ENCODE results near the gene ANKFN1.
"Not testable (repeated sequence)": the region's sequence is repeated elsewhere in the genome, so short reads cannot be mapped to it uniquely, and the experiment has no call there.

The ANKFN1 gene

DNA sequence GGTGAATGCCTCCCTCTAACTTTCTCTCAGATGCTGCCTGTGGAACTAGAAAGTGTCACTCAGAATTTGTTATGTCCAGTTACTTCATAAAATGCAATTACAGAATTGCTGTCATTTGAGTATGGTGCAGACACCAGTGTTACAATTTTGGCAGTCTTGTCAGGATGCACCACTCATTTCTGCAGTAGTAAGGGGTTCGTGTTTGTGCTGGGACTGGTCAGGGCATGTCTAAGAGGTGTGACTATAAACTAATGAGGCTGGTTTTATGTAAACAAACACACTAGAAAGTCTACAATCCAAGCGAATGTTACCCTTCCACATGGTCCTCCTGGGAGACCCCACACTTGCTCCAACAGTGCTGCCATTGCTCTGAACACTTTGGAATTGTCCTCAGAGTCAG is 206.2 kb downstream of the ANKFN1 start:
- DNase-seq = no peak

DNA sequence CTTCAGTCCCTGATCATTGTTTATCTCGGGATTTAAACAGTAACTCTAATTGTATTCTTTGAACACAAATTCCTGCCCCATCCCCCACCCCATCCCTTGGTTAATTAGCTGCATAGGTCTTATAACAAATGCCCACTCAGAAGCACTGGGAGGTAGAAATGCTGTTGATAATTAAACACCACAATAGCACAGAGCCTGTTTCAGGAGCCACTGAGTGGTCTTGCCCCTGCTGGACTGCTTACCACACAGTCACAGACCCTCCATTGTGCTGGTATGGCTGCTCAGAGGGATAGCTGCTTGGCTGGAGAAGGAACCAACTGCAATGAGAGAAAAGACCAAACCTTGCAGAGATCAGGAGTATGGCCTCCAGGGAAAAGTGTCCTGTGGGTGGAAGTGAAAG is 214.1 kb downstream of the ANKFN1 start:
- DNase-seq = no peak

DNA sequence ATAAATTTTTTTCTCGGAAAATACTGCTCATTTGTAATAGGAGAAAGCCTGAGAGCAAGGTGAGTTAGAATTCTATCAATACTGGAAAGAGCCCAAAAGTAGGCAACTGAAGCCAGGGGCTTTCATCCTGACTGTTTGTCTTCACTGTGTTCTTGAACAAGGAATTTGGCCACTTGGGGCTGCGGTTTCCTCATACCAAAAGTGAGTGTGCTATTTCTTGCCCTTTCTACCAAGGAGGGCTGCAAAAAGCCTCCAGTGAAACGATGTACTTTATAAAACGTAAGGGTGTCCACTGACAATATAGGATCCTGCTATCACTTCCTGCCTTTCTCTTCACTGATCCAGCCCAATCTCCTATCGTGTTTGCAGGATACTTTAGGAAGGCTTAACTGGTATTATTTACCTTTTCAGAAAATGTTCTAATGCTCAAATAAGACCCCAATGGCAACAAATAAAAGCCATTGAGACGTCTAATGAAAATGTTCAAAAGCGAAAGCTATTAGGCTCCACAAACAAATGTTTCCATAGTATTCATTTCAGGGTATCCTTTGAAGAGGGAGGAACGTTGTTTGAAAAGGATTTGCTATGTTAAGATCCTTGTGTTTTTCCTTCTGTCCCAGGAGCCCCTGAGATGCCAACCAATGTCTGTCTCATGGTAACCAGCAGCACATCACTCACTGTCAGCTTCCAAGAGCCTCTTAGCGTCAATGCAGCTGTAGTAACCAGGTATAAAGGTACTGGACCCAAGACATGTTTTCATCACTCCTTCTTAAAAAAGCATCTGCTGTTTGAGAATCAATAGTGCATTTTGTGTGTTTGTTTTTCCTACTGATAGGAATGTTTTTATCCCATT is 220.9 kb downstream of the ANKFN1 start:
- no peak for DNase-seq

DNA sequence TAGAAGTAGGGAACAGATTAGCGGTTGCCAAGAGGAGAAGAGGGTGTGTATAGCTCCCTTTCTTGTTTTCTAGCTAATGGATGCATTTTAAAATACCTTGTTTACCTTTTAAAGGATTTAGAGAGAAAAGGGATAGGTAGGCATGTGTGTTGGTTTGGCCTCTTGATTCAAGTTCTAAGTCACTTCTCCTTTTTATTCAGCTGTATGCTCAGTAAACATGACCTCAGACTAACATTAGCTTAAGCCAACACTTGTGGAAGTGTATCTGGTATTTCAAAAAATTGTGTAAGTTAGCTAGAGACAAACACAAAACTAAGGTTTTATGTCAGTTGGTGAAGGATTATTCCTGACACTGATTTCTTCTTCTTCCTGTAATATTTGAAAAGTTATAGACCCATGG is 236.1 kb downstream of the ANKFN1 start:
- no peak for DNase-seq

DNA sequence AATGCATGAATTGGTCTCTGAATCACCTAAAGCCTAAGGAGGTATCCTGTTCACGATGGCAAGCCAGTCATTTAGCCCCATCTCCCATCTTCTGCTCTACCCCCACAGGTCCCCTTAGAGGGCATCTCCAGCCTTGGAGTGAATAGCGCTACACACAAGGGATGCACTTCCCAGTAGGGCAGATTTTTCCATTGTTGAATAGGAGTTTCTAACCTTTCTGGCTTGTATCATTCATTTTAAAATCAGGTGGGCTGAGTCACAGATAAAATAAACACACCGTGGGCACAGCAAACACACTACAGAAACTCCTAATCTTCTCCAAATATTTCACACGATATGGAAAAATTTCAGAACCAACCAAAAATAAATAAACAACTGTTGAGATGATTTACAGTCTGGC is 239.0 kb downstream of the ANKFN1 start:
- DNase-seq = no peak

DNA sequence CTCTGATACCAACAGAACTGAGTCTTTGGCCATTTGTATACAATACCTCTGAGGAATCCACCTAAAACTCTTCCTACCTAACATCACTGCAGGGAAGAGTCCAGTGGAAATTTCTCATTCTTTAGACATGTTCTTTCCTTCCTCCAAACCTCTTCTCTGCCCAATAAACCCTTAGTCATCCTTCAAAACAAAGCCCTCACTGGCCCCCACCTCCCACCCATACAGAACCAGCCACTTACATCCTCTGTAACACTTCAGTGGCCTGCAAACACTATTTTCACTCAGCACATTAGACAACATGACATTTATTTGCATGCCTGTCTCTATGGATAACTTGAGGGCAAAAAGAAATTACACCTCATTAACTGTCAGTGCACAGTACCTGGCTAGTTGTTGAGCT is 239.9 kb downstream of the ANKFN1 start:
- DNase-seq = no peak

DNA sequence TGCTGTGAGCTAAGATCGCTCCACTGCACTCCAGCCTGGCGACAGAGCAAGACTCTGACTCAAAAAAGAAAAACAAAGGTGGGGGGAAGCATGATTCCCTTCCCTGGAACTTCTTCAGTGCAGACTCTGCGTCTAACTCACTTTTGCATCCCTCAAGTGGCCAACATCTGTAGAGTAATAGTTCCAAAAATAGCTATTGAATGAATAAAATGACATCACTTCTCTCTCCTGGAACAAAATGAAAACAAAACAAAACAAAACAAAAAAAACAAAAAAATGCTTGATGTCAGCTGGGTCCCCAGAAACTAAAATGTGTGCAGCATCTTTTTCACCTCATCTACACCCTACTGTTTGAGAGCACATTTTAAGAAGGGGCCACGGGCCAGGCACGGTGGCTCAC is 242.5 kb downstream of the ANKFN1 start:
- no peak for DNase-seq

DNA sequence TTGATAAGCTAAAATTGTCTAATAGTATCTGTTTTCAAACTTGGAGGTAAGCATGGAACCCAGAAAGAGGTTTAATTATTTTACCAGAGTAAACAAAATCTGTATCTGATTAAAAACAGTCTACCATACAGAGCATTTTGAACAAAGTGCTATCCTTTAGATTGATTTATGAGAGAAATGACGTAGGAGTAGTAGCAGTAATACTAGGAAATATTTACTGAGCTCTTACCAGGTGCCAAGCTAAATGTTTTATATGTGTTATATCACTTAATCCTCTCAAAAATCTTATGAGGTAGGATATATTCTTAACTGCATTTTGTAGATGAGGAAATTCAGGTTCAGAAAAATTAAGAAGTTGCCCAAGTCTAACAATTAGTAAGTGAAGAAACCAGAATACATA is 253.8 kb downstream of the ANKFN1 start:
- DNase-seq = no peak

DNA sequence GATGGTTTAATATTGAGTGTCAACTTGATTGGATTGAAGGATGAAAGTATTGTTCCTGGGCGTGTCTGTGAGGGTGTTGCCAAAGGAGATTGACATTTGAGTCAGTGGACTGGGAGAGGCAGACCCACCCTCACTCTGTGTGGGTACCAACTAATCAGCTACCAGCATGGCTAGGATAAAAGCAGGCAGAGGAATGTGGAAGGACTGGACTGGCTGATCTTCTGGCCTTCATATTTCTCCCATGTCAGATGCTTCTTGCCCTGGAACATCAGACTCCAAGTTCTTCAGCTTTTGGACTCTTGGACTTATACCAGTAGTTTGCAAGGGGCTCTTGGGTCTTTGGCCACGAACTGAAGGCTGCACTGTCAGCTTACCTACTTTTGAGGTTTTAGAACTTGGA is 259.1 kb downstream of the ANKFN1 start:
- not testable (repeated sequence) for DNase-seq

DNA sequence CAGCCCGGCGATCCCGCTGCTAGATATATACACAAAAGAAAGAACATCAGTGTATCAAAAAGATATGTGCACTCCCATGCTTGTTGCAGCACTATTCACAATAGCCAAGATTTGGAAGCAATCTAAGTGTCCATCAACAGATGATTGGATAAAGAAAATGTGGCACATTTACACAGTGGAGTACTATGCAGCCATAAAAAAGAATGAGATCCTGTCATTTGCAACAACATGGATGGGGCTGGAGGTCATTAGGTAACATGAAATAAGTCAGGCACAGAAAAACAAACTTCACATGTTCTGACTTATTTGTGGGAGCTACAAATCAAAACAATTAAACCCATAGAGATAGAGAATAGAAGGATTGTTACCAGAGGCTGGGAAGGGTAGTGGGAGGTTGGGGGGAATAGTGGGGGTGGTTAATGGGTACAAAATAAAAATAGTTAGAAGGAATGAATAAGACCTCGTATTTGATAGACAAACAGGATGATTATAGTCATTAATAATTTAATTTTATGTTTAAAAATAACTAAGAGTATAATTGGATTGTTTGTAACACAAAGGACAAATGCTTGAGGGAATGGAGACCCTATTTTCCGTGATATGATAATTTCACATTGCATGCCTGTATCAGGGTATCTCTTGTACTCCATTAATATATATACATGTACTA is 263.5 kb downstream of the ANKFN1 start:
- no peak for DNase-seq

DNA sequence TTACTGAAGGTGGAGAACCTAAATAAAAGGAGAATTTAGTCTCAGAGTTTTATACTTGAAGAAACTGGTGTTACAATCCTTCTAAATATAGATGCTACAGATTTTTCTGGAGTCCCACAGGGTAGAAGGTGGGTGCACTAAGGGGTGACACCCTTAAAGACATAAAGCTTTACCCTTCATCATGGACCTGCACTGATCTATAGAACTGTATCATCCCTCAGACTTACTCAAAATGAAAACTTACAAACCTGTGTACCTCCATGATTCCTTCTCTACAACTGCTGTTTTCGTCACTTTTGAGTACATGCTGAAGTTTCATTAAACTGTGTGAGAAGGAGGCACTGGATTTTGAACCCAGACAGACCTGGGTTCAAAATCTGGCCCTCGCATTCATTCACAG is 270.7 kb downstream of the ANKFN1 start:
- no peak for DNase-seq

DNA sequence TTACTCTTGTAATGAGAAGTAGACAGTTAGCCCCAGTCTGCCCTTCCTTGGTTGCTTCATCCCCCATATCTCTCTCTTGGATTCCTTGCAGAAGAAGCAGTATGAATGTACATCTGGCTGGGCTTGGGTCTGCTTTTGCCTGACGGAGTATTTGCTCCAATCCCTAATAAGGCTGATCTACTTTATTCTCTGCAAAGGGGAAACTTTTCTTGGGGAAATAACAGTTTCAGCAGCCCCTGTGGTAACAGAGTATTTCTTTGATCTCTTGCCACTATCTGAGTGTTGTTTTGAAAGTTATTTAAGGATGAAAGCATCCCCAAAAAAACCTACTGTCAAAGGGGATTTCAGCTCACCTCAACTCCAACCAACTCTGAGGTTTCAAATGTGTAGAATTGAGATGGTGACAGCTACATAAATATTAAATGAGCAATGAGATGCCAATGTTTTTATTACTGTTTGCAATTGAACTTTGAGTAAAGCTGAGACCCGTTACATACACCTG is 271.3 kb downstream of the ANKFN1 start:
- DNase-seq = no peak

DNA sequence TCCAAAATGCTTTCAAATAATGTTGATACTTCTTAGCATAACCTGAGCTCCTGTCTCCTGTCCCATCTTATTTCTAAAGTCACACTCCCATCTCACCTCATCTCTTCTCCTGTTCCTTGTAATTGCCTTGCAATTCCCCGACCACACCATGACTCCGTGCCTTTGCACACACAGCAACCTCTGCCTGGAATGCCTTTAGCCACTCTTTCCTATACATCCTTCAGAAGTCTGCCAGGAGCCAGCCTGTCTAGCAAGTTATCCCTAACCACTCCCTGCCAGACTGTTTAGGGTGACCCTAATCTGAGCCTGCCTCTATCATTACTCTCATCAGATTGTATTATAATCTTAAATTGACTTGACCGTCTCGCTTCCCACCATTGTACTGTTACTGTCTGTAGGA is 272.2 kb downstream of the ANKFN1 start:
- DNase-seq = no peak

DNA sequence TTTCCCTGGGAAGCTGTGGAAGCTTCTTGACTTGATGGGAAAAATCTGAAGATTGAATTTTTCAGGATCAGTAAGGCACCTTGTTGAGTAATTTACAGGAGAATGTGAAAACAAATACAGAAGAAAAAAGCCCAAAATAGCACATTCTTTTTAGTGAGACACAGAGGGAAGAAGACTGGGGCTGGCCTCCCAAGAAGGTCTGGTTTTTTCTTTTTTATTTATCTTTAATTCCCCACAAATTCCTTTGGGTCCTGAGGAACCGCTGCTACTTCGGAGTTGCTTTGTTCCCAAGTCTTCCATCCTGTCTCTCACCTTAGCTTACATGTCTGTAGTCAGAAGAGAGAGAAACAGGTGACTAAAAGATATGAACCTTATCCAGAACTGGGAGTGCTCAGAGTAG is 273.6 kb downstream of the ANKFN1 start:
- DNase-seq = no peak

DNA sequence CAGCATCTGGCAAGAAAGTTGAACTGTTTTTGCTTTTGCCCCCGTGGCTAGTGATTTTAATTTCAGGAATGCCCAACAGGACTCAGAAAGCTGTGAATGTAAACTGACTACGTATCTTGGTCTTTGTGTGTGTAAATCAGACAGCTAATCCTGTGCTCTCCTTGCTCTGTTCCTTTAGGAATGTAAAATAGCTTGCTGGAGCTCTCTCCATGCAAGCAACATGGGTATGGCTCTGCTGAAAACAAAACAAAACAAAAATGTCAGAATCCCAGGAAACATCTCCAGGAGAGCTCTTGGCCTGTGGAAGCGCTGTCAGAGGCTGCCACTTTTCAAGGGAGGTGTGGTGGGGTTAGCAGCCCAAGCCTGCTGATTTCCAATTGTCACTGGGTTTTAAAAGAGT is 278.5 kb downstream of the ANKFN1 start:
- DNase-seq = no peak

DNA sequence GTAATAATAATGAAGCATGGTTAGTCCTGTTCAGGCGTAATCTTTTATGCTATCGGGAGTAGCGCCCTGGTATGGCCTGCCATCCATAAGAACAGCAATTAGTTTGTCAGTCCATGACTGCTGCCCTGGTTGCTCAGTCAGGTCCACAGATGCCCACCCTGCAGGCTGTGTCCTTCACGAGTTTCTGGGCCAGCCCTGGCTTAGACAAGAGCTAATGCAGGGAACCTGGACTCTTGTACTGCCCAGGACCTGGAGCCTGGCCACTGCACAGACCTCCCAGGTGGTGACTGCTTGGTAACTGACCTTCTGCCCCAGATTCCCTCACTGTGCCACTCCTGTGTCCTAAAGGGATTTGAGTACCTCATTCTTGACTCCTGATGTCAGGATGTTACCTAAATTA is 279.2 kb downstream of the ANKFN1 start:
- no peak for DNase-seq

DNA sequence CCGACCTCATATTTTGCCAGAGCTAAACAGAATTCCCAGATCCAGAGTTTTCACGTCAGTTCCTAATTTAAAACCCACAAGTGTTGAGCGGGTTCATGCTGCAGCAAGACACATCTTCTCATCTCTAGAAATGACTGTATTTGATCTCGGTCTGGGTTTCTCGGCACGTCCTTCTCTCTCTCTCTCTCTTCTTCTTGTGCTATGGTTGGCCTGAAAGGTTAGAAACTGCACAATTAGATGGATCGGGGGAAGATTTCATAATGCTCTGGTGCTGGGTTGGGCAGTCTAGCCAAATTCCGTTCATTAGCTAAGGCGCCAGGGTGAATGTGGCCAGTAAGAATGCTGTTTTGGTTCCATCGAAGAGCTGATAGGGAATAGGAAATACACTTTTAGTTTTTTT is 281.3 kb downstream of the ANKFN1 start:
- DNase-seq = no peak

DNA sequence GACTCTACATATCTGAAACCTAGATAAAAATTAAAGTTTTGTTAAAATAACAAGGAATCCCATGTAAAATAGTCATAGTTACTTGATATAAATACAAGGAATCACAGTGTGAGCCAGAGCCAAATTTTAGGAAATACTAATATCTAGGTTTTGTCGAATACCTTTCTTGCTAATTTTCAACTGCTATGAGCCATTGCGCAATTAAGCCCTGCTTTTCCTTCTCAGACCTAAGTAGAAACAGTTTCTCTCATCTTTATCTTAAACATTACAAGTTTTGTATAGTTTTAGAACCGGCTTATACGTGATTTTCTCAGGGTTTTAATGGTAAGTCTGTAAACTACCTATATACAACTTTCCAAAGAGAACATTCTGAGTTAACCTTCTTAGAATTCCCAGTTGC is 282.9 kb downstream of the ANKFN1 start:
- DNase-seq = no peak

DNA sequence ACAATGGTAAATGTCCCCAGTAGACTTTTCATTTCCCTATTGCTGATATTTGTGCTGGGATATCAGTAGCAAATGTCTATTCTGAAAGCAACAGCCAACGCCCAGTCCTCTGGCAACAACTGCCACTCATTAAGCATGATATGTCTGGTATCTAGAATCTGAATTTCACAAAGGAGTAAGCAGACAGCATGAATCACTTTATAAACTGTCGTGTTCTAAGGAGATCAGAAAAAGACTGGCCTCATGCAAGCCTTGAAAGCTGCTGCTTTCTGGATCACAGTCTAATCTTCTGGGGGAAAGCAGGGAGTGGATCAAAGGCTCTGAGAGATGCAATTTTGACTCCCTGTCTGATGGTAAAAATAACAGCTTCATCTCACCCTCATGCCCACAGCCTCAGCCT is 287.1 kb downstream of the ANKFN1 start:
- DNase-seq = no peak

DNA sequence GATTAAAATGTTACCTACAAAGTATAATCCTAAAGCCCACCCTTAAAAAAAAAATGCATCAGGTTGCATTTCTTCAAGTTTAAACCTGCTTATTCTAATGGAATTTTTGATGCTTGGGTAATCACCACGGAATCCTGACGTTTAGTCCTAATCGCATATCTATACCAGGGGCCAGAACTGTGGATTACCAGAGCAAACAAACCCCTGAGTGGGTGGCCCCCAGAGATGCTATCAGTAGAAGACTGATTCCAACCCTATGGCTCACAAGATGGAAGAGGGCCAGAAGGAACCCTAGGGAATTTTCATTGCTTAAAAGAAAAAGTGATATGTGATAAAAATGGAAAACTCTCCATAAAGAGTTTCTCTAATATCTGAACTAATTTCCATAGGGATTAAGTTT is 288.0 kb downstream of the ANKFN1 start:
- no peak for DNase-seq

DNA sequence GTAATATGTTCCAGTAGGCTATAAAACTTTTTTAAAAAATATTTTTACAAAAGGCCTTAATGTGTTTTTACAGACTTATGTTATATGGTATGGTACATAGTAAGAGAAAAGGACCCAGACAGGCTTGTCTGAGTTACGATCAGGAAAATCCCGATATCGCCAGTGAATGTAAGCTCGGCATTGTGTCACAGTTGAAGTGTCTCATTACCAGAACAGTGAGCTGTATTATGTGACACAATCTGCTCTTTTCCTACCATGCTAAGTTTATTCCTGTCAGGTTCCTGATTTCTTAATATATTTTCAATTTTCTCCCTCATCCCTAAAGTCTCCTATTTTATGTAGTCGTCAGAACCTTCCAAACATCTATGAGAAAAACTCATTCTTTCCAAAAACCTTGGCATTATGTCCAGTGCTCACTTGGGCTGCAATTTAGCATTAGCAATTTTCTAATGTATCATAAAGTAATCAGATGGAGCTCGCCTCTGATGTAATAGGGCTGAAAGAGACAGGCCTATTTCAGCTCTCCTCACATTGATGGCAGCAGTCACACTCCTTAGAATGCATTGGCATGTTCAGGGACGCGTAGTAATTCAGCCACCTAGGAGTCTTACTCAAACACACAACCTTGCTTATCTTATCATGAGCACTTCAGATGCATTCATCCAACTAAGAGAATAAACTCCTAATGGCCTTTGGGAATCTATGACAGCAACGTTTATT is 292.6 kb downstream of the ANKFN1 start:
- DNase-seq = no peak

DNA sequence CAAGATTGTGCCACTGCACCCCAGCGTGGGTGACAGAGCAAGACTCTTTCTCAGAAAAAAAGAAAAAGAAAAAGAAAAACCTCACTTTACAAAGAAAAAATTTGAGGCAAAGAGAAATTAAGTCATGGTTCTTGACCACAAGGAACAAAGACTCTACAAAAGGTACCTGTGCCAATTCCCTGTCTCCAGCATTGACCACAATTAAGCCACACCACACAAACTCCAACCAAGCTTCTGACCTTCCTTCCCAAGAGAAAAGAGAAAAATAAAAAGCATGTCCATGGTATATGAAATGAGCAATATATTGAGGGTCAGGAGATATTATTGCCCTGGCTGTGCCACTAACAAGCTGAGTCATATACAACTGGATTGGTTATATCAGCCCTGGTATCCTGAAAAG is 293.9 kb downstream of the ANKFN1 start:
- DNase-seq = no peak

DNA sequence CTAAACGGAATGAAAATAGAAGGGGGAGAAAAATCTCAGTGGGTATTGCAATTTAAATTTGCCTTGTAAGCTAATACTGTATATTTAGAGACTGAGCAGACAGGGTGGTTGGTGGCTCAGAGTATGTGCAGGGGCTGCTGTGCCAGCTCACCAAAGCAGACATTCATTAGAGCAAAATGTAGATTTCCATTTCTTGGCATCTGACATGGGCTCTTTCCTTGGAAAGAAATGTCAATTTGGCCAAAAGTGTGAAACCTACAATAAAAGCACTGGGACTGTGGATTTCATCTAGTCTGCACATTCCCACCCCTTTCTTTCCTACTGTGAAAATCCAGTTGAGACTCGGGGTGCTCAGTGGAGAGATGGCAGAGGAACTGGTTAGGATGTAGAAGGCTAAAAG is 295.1 kb downstream of the ANKFN1 start:
- DNase-seq = no peak

DNA sequence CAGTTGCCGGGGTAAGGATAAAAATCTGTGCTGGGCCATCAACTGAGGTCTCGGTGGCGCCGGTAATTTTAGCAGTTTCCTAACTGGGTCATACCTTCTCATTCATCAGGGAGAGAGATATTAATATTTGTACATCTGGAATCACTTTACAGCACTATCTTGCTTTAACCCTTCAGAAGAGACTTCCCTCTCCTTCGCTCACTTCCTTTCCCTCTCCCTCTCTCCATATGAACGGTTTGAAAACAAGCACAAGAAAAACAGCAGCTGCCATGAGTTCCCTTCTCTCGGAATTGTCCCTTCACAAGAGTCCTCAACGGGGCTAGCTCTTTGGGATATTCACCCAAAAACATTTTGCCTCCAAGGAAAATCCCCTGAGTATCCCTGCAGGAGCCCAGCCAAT is 295.9 kb downstream of the ANKFN1 start:
- no peak for DNase-seq

All from activated CD8-positive, alpha-beta memory T cell treated with anti-CD3 and anti-CD28 coated beads for 24 hours (primary cell).